ENCODE results near the gene ZKSCAN1.

The ZKSCAN1 gene

DNA sequence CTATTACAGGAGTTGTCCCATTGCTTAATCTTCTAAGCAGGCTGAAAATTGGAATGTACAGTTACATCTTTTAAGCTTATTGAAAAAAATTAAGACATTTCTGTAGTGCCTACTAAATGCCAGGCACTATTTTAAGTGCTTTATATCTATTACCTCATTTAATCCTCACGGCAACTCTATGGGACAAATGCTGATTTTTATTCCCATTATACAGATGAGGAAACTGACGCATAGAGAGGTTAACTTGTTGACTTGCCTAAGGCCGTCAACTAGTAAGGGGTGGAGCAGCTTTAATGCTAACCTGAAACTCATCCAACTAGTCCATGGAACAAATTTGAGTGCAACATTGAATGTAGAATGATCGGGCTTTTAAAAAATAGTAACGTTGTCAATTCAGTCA is 2.5 kb downstream of the ZKSCAN1 start:
- peak overlapping the region; percentile 22 for H3K4me3 ChIP-seq (ENCODE audit: low read depth, low read length)
- TF ChIP-seq CTCF (IDR thresholded peaks at IDR 0.05; ENCODE audit: low read depth, low read length) (no peak), POLR2A (IDR thresholded peaks at IDR 0.05; ENCODE audit: extremely low read depth, insufficient read length) (no peak), MYC (IDR thresholded peaks at IDR 0.05; ENCODE audit: low read depth, low read length) (no peak)
- TF ChIP-seq, protein P1, sequence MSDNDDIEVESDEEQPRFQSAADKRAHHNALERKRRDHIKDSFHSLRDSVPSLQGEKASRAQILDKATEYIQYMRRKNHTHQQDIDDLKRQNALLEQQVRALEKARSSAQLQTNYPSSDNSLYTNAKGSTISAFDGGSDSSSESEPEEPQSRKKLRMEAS (IDR thresholded peaks at IDR 0.05; ENCODE audit: low read depth, low read length): no peak
- DNase-seq (ENCODE audit: low read depth): no peak

DNA sequence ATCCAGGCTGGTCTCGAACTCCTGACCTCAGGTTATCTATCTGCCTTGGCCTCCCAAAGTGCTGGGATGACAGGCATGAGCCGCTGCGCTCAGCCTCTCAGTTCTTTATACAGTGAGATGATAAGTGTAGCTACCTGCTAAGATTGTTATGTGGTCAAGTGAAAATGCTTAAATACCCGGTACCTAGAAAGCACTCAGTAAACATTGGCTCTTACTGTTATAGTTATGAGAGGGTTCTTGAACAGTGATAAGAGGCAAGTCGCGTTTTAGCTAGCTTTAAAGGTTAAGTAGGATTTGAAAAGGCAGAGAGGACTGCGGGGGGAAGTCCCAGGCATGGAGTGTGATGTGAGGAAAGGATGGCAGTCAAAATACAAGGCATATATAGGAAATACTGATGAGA is 4.5 kb downstream of the ZKSCAN1 start:
- no peak for TF ChIP-seq MYC (IDR thresholded peaks at IDR 0.05; ENCODE audit: low read depth, low read length)
- TF ChIP-seq, protein P1 (IDR thresholded peaks at IDR 0.05; ENCODE audit: low read depth, low read length): no peak
- TF ChIP-seq CTCF (IDR thresholded peaks at IDR 0.05; ENCODE audit: low read depth, low read length): no peak
- no peak for TF ChIP-seq POLR2A (IDR thresholded peaks at IDR 0.05; ENCODE audit: extremely low read depth, insufficient read length)
- DNase-seq (ENCODE audit: low read depth): no peak
- H3K4me3 ChIP-seq (ENCODE audit: low read depth, low read length): no peak overlapping the region

- no peak overlapping the region for H3K4me3 ChIP-seq (ENCODE audit: low read depth, low read length)
- DNase-seq (ENCODE audit: low read depth): peak; percentile 30
- no peak for TF ChIP-seq MYC (IDR thresholded peaks at IDR 0.05; ENCODE audit: low read depth, low read length)
- no peak for TF ChIP-seq CTCF (IDR thresholded peaks at IDR 0.05; ENCODE audit: low read depth, low read length)
- TF ChIP-seq, protein P1 (IDR thresholded peaks at IDR 0.05; ENCODE audit: low read depth, low read length): no peak
- TF ChIP-seq POLR2A (IDR thresholded peaks at IDR 0.05; ENCODE audit: extremely low read depth, insufficient read length): no peak
Measured at GRCh38 chr7:100021297-100021696, 5.9 kb downstream of the ZKSCAN1 start.

DNA sequence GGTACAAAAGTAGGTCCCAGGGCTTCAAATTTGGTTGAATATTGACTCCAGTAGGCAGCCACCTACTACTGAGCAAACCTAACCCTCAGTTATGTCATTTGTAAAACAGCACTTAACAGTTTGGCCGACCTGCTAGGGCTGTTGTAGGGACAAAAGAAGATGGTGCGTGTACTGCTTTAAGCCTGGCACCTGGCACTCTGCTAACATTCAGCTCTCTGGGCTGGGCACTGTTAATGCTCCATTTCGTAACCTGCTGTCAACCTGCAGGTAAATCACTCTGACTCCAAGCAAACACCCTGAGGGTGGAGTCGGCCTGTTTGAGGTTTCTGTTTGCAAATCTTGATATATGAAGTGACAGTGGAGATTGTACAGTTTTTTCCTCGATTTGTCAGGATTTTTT is 7.2 kb downstream of the ZKSCAN1 start:
- no peak for TF ChIP-seq POLR2A (IDR thresholded peaks at IDR 0.05; ENCODE audit: extremely low read depth, insufficient read length)
- TF ChIP-seq CTCF (IDR thresholded peaks at IDR 0.05; ENCODE audit: low read depth, low read length): no peak
- TF ChIP-seq, protein P1 (IDR thresholded peaks at IDR 0.05; ENCODE audit: low read depth, low read length): no peak
- no peak for TF ChIP-seq MYC (IDR thresholded peaks at IDR 0.05; ENCODE audit: low read depth, low read length)
- no peak for DNase-seq (ENCODE audit: low read depth)
- no peak overlapping the region for H3K4me3 ChIP-seq (ENCODE audit: low read depth, low read length)

DNA sequence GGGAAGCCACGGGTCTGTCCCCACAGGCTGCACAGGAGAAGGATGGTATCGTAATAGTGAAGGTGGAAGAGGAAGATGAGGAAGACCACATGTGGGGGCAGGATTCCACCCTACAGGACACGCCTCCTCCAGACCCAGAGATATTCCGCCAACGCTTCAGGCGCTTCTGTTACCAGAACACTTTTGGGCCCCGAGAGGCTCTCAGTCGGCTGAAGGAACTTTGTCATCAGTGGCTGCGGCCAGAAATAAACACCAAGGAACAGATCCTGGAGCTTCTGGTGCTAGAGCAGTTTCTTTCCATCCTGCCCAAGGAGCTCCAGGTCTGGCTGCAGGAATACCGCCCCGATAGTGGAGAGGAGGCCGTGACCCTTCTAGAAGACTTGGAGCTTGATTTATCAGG is 8.1 kb downstream of the ZKSCAN1 start:
- TF ChIP-seq, protein P1 (IDR thresholded peaks at IDR 0.05; ENCODE audit: low read depth, low read length): no peak
- TF ChIP-seq POLR2A (IDR thresholded peaks at IDR 0.05; ENCODE audit: extremely low read depth, insufficient read length) (no peak), CTCF (IDR thresholded peaks at IDR 0.05; ENCODE audit: low read depth, low read length) (no peak), MYC (IDR thresholded peaks at IDR 0.05; ENCODE audit: low read depth, low read length) (no peak)
- no peak overlapping the region for H3K4me3 ChIP-seq (ENCODE audit: low read depth, low read length)

More for the DNA sequence above, 8.1 kb downstream of the ZKSCAN1 start:
- DNase-seq (ENCODE audit: low read depth): no peak

Data from NB4 (cell line).